D341Med (cell line): ENCODE results near the gene BACH2.

Experiments used
- DNase-seq: peaks from one replicate; pipeline ENCODE4 v3.0.0; 2012; ENCODE audit warnings: low spot score

Gene BACH2

GRCh38 chr6:89965441-89966227, 331.0 kb downstream of the BACH2 start:
- DNase-seq = no peak

DNA sequence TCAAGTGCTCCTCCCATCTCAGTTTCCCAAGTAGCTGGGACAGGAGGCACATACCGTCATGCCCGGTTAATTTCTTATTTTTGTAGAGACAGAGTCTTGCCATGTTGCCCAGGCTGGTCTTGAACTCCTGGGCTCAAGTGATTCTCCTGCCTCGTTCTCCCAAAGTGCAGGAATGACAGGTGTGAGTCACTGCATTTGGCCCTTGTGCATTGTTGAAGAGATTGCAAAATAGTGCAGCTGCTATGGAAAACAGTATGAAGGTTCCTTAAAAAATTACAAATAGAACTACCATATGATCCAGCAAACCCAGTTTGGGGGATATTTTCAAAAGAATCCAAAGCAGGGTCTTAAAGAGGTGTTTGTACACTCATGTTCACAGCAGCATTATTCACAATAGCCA, 333.3 kb downstream of the BACH2 start:
- no peak for DNase-seq

GRCh38 chr6:89961481-89961880, 335.2 kb downstream of the BACH2 start:
- no peak for DNase-seq

DNA sequence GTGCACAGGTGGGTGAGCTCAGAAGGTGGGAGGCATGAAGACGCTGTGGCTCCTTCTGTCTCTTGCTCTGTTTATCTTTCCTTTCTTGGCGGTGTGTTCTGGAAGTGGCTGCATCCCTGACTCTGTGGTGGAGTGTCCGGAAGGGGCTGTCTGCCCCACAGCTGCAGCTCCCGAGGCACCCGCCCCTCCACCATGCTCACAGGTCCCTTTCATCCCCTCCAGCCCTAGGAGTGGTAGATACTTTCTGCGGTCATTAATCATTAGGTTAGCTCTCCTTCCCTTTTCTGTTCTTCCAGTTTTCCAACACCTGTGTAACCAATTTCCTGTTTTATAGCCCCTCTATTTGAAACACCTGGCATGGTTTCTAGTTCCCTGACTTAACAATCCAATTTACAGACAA, 336.8 kb downstream of the BACH2 start:
- DNase-seq = no peak

DNA sequence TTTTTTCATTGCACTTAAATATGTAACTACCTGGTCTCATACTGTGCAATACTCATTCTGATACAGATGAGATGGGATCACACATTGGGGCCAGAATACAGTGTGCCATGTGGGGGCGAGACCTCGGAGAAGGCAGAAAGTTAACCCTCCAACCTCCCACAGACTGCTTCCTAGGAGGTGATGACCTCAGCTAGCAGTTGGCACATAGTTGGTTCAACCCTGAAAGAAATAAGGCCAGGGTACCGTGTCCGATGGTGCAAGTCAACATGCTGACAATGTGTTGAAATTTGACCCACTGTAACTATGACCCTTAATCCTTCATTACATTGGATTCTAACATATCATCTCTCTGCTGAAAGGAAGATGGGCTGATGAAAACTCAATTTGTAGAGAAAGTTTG, 340.5 kb downstream of the BACH2 start:
- DNase-seq = no peak

DNA sequence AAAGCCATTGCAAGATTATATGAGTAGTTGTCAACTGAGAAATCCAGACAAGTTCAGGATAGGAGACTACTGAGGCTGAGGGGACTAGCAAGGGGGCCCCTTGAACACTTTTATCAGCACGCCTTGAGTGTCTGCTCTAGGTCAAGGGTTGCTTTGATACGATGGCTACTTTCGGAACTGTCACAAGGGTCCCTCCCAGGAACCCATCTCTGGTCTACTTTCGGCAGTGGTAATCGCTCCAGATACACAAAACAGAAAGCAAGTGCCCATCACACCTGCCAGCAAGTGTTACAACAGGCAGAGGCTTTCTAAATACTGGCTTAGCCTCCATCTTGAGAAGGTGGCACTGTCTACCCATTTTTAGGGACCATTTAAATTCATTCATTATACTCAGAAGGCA, 341.3 kb downstream of the BACH2 start:
- no peak for DNase-seq

DNA sequence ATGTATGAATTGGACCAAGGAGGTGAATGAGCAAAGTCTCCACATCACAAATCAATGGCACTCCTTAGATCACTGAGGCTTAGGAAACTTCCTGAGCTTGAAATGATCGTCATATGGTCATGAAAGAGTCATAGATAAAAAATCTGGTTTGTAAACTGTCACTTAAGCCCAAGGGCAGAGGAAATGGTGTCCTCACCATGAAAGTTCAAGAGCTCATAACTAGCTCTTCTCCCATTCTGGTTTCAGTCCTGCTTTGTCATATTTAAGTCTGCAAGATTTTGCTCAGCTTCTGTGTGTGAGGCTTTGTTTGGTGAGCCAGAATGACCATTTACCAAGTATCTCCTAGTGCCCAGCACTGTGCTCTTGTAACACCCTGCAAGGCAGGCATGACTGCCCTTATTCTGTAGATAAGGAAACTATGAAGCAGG, 341.9 kb downstream of the BACH2 start:
- no peak for DNase-seq

DNA sequence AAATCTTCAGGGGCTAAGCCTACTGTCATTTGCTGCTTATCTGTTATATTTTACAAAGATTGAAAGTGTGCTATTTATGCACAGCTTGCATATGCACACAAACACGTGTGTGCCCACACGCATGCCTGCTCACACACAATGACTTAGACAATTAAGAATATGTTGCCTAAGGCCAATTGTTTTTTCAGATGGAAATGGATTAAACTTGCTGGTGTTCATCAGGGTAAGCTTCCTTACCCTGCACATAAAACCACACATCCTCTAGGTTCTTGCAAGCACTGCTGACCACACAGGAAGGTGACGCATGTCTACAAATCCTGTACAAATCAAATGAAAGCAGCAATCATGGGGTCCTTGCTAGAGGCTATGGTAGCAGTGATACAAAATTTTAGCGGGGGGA, 344.0 kb downstream of the BACH2 start:
- DNase-seq = no peak

DNA sequence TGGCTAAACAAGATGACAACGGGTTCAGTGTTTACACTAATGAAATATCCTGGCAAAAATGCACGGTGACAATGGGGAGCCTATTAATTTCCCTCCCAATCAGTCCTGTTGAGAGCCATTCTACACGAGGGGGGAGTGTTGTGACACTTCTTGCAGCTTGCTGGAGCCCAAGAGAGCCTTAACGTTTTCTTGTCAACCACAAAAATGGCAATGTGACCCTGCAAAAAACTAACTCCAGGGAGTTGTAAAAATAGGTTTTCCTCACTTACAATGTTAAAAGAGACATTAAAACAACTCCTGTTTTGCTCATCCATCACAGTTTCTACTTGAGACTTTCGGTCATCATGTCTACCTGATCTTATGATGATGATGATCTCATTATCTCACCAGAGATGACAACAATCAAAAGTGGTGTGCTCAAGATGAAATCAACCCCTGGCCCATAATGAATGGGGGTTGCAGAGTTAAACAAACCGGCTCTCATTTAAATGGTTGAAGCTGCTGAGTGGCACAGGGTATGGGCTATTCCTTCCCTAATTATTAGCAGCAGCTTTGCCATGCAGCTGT, 344.5 kb downstream of the BACH2 start:
- DNase-seq = no peak

DNA sequence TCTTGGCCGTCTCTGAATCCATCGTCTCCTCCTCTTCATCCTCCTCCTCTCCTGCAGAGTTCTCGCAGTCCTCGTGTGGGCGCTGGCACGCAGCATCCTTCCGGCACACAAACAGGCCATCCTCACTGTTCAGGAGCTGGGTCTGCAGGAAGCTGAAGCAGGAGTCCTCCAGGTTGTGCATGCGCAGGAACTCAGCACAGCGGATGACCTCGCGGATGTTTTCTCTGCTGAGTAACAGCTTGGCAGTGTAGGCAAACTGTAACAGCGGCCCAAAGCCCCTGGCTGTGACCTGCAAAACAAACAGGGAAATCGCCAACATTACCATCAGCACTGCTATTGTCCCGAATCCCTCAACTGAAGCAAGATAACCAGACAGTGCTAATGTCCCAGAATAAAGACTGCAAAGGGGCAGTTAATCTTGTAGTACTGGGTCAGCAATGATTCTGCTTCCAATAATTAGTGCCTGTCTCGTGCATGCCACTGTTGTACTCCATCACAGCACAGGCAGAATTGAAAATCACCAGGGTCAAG, 345.0 kb downstream of the BACH2 start:
- no peak for DNase-seq

GRCh38 chr6:89950879-89951391, 345.7 kb downstream of the BACH2 start:
- DNase-seq = no peak

GRCh38 chr6:89950446-89950845, 346.2 kb downstream of the BACH2 start:
- DNase-seq = no peak

DNA sequence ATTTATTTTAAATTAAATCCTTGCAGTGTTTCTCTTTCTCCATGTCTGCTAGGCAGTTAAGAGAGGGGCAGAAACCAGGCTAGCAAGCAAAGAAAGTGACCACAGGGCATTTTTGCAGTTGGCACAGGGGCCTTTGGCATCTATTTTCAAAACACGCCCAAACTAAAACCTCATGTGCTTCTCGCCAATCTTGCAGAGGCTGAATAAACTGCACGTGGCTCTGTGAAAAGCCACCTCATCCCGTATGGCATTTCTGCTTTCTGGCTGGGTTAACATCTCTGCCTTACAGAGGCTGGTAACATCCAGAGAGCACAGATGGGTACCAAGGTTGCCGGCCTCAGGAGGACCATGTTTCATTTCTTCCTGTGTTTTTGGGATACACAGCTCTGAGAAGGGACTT, 347.8 kb downstream of the BACH2 start:
- no peak for DNase-seq

GRCh38 chr6:89944826-89945407, 351.7 kb downstream of the BACH2 start:
- no peak for DNase-seq

DNA sequence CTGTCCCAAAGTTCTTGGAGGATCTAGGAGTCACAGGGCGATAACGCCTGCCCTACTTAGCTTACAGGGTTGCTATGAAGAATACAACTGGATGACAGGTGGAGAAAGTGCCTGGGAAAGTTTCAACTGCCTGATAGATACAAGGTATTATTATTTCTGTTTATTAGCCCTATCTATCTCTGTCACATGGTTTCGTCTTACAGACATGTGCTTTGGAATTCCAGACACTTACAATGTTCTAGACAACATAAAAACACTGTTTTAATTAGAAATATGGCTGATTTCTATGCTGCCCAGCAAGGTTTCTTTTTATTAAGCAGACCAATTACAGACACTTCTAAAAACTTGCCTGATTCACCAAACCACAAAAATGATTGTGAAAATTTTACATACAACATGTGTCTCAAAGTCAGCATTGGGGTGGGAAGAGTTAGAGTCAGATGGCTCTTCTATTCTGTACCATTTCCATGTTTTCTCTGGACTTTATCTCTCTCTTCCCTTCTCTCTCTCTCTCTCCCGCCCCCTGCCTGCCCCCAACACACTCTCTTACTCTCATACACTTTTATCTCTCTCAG, 352.4 kb downstream of the BACH2 start:
- DNase-seq = no peak

- no peak for DNase-seq
Measured at GRCh38 chr6:89942601-89943000, 354.0 kb downstream of the BACH2 start.

DNA sequence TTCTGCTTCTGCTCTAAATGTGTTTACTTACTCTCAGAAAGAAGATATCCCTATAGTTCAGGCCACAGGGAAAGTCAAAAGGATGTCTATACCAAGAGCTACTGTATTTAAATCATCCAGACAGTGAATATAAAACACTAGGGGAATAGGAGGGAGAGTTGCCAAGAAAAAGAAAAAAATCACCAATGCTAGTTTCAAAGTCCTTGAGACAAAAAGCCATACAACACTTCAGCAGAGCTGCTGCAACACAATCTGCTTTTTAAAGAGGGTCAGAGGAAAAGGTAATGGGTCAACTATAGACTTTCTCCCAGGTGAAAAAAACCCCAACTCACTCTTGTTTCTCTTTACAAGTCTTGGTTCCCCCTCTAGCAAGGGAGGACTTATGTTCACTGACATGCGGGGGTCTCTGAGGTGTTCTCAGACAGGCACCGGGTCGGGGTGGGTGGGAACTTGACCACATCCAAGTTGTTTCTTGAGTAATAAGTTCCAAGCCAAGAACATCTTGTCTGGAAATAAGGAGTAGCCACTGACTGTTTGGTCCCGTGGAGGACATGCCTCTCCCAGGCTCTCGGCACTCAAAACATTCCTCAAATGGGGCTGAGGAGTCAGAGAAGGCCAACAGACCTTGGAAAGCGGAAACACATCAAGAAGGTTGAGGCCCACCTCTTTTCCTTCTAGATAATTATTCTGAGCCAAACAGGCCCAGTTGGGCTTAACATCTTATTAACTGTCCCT, 354.7 kb downstream of the BACH2 start:
- no peak for DNase-seq

- DNase-seq = no peak
Measured at GRCh38 chr6:89941031-89941762, 355.4 kb downstream of the BACH2 start.

- peak; percentile 78 for DNase-seq
Measured at GRCh38 chr6:89940225-89941027, 356.2 kb downstream of the BACH2 start.

- no peak for DNase-seq
Measured at GRCh38 chr6:89939144-89939543, 357.5 kb downstream of the BACH2 start.
